GM18520 (cell line): Measurements from ENCODE around the gene DCX.

Experiments
- ATAC-seq: cut with Tn5 transposase; IDR thresholded peaks from one replicate; pipeline ENCODE4 v1.9.1; 2021; ENCODE audit not compliant: unreplicated experiment

Gene DCX

DNA sequence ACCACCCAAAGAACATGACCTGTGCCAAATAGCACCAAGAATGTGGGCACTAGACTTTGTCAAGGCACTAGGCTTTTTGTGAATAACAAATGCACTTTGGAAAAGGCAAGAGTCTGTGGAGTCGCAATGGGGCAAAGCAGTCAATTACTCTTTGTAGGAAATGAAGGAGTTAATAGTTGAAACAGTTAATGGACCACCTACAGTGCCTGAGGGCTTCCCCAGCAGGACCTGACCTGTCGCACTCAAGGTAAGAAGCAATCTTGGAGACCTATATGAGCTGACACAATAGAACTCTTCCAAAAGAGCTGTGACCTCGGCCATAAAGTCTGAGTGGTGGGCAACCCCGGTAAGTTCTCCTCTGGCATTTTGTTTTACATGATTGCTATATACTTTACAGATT lies 92.5 kb downstream of the DCX start:
- ATAC-seq: no peak

DNA sequence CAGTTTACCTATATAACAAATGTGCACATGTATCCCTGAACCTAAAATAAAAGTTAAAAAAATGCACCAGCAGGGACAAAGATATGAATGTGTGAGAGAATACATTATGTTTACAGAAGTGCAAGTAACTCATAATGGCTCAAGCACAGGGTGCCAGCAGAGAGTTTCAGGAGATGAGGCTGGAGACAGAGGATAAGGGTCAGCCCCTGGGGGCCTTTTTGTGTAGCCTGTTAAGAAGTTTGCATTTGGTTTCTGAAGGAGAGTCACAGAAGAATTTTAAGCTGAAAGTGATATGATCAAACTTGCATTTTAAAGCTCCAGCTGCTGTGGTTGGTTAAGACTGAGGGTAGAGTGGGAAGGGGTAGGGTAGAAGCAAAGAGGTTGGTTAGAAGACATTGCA lies 93.1 kb downstream of the DCX start:
- no peak for ATAC-seq

DNA sequence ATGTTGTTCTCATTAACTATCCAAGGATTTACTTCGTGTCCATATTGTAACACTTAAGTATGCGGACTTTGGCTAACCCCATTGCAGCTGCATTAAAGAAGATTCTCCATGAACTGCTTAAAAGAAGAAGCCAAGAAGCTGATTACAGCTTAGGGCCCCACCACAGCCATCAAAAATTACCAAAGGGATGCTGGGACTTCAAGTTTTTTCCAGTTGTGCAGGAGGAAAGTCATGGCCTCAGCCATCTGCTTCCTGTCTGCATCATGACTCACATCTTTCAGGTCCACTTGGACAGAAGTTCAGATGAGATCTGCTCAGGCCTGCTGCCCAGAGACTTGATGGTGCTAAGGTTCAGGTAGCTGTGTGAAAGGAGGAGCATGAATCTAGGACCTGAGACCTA lies 102.9 kb downstream of the DCX start:
- ATAC-seq: no peak

DNA sequence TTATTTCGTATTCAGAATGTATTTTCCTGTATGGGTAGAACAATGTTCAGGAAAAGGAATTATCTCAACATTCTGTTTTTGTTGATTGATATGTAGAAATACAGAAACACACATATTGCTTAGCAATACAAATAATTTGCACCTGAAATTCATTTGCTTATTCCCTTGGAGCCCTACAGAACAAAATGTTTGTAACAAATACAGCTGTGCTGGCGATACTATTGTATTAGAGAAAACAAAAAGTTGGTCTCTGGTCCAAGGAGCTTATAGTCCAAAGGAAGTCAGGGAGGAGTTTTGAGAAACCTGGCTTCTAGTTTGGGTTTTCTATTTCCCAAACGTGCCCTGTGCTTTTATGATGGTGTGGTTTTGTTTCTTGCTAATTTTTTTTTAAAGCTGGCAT lies 104.0 kb downstream of the DCX start:
- ATAC-seq: no peak

DNA sequence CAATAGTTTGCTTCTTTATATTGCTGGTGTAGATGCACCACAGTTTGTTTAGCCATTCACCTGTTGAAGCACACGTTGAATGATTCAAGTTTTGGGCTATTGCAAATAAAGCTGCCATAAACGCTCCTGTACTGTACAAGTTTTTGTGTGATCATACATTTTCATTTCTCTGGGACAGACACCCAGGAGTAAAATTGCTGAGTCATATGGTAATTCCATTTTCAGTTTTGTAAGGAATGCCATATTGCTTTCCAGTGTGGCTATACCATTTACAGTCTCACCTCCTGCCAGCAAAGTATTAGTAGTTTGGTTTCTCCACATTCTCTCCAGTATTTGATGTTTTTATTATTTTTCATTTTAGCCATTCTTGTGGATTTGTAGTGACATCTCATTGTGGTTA lies 109.7 kb downstream of the DCX start:
- no peak for ATAC-seq

DNA sequence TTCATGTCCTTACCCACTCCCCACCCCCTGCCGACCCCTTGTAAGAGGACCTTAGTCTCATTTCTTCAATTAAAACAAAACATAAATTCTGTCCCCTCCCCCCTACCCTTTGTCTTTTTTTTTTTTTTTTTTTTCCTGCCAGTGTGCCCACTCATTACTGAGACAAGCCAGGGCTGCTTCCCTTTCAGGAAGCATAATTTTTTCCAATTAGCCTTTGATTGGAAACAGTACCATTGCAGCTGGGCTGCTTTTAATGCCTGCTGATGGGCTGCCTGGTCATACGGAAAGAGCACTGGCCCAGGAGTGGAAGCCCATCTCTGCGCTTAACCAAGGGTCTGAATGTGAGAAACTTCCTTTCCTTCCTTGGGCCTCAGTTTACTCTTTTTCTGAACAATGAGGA lies 123.2 kb downstream of the DCX start:
- ATAC-seq: no peak

DNA sequence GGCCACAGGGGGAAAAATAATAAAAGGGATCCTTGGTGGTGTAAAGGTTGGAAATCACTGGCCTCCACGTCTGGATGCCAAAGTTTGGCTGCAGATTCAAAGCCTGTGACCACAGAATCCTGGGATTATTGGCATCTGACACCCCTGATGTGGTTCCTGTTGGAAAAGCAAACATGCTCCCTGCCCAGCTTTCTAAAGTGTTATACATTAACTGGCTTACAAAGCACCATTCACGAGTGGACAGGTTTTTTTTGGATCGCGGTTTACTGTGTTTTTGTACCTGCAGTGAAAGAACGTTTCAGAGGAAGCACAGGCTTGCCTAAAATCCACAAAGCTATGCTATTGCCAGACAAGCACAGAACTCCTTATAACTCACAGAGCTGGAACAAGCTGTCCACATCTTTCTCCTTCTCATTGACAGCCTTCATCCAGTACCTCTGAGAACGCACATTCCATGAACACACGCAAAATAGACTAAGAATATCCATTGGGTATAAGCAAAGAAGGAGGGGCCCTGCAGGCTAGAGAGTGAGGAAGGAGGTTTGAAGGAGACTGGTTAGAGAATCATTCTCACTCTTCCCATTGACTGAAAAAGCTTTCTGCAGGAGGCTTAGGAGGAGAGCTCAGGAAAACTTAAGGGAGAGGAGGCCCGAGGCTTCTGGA lies 127.2 kb downstream of the DCX start:
- ATAC-seq: no peak

DNA sequence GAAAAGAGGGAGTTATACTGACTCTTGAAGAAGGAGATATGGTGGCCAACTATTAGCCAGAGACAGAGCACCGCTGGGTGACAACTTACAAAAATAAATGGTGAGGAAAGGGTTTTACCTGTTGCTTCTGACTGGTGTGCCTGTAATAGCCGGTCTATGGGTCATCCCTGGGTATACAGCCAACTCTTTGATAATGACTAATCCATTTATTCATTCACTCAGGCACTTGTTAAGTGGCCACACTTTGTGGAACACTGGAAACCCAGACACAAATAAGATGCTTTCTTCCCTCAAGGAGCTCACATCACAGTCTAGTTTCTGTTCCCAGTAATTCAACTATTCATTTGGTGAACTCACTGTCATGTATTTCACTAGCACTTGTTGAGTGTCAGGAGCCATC lies 128.5 kb downstream of the DCX start:
- no peak for ATAC-seq

DNA sequence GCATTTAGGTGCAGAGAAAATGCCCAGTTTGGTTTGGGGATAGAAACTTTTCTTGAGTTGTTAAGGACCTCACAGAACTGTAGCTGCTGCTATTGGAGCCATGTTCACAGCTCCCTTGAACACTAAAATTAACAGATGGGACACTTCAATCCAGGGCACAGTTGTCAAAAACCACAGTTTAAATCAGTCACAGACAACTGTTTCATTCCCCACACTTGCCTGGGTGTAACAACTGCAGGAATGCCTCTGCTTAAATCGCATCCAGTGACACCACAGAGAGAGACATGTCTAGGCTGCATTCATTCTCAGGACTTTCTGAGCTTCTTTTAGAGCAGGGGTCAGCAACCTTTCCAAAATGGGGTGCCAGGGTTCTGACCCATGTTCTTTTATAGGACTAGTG lies 129.0 kb downstream of the DCX start:
- no peak for ATAC-seq

DNA sequence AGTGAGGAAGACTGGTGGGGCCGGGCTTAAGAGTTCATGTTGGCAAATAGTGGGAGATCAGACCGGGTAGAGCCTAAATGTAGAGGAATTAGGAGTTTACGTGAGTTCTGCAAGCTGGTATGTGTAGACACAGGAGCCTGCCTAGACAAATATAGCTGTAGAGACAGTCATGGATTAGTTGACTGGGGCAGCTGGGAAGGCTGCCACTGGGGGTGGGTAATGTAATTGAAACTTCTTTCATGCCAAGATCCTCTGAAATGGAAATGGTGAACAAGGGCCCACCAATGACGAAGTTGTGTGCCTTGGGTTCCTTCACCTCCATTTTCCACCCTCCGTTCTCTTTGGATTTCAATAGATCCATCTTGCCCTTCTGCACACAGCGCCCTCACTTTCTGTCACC lies 129.9 kb downstream of the DCX start:
- ATAC-seq: no peak

DNA sequence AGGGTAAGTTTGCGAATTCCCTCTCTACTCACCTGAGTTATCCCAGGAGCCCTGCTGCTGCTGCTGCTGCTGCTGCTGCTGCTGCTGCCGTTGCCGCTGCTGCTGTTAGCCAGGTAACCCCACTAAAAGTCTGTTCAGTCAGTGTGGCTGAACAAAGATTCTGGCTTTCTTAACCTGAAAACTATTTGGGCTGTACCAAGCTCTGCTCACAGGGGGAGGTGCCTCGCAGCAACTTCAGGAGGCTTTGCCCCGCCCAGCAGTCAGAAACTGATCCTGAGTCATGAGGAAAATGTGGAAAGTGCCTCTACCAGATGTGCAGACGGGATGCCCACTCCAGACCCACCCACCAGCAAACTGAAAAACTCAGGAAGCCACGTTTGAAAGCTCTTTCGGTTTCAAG lies 141.7 kb downstream of the DCX start, which contains the start of gene CAPN6:
Gene CAPN6, minus strand, starts transcription at position 145 of the 400 bp plus-strand sequence. CDS start 6,547 bp downstream, outside the sequence.
- no peak for ATAC-seq

DNA sequence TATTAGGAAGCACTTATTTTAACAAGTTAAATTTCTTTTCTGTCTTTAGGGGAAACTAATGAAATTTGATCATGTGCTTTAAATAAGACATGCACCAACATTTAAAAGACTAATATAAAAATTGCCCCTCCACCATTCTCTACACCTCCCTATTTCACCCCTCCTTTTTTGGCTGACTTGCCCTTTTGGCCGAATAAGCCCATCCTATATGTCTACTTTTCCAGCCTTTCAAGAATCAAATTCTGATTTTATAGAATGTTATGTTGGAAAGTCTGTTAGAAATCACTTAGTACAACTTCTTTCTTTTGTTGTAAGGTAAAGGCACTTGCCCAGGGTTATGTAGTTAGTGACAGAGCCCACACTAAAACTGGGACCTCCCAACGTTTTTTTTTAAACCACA lies 143.5 kb downstream of the DCX start:
- no peak for ATAC-seq

DNA sequence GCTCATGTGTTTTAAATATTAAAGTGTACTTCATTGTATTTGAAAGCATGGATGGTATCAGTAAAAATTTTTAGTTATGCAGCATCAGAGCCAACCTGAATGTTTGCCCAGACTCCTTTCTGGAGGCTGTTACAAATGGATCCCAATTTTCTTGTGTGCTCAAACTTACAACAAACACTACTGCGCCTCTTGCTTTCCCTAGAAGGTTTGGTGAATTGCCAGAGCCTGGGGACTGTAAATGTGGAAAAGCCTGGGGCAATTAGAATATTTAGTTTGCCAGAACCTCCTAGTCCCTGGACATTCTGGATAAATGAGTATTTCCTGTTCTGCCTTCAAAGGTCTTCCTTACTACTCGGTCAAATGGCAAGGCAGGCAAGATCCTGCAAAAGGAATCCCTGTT lies 146.5 kb downstream of the DCX start:
- no peak for ATAC-seq

DNA sequence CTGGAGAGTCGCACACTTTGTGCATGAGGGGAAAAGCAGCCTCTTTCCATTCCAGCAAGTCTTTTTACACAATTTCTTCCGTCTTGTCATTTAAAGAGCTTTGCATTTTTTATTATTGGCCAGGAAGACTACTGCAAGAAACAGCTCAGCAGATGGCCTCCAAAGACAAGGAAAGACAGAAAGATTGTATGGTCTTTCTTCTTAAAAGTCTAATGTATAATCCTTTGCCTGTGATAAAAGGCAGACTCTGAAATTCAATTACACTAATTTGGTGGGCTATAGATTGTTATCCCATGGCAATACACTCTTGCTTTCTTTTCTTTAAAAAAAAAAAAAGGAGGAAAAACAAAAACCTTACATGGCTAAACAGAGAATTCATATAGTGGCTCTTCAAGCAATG lies 147.6 kb downstream of the DCX start:
- ATAC-seq: no peak

DNA sequence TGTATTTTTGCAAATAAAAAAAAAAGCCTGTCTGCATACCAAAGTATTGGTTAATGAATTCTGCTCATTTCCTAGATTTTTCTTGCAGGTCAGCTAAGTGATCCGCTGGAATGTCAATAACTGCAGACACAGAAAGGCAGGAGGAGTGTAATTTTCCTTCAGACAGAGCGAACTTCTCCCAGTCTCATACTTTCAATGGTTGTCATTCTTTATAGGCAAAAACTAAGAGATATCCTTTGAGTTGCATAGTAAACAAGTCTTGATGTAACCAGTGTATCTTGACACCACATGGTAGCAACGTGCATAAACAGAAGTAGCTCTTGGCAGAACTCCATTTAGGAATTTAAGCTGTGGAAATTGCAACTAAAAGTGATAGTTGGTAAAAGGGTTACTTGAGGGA lies 149.9 kb downstream of the DCX start:
- ATAC-seq: no peak

DNA sequence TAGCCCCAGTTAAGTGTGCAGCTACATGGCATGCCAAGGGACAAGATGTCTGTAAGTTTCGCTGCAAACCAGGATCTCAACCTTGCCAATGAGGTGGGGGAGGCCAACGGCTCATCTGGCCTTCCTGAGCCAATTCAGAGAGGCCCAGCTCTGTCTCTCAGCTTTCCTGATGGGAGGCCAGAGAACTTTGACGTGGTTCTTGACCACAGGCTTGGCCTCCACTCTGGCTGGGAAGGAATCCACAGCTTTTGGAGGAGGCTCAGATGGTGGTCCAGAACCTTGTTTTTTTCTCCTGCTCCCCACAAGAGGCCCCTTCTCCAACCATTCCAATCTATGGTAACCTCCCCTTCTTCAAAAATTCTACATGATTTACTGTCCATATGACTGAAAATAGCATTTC lies 151.5 kb downstream of the DCX start:
- ATAC-seq: no peak

DNA sequence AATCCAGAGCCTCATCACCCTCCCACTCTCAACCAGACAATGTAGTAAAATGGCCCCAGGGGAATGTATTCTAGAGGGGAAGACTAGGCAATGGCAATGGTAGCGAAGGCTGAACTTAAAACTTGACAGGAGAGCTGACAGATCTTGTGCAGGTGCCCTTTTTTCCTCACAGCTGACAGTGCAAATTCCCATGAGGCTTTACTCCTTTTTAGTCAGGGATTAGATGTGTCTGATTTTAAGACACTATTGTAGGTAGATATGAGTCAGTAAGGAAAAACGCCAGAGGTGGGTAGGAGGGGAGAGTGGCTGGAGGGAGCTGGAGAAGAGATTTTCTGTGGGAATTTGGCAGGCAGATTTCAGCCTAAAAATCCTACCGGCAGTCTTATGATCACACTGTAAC lies 152.4 kb downstream of the DCX start:
- ATAC-seq: no peak

DNA sequence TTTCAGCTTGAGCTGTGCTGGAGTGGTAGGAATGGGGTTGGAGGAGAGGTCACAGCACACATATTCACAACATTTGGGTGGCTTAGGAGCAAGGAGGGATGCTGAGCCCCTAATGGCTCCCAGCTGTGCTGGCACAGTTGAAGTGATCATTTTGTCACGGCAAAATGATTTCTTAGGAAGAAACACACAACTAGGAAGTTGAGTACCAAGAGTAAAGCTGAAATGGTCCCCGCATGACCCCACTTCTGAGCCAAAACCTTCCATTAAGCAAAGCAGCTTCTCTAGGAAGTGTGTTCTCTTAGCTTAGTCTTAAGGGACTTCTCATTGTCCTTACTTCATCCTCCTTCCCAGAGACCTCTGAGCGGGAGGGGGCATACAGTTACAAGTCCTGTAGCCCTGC lies 154.3 kb downstream of the DCX start:
- ATAC-seq: no peak

DNA sequence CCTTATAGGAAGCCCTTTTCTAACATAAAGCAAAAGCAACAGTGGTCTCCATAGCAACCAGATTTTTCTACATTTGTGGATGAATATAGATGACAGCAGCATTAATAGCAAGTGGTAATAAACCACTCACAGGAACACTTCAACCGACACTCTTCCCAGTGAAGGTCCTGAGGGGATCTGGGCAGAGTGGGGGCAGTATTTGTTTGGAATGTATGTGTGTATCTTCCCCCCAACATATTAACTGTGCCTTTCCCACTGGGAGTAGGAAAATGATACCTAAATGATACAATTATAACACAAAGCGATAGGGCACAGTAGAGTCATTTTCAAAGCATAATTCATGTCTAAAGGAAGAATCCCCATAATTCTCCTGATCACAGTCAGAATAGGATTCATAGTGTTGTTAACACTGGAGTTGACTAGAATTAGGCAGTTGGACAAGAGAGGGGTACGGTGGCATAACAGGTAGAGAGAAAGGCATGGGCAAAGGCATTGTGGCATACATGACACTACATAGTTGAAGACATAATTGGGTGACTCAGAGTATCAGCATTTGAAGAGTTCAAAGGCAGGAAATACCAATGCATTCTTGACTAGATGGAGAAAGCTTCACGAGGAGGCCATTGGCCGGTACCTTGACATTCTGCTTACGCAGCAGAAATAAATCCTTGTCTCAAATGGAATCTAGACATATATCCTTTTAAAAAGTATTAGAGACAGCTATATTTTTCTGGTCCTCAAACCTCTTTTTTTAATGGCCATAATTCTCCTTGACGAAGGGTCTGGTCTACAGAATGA lies 156.9 kb downstream of the DCX start:
- no peak for ATAC-seq

DNA sequence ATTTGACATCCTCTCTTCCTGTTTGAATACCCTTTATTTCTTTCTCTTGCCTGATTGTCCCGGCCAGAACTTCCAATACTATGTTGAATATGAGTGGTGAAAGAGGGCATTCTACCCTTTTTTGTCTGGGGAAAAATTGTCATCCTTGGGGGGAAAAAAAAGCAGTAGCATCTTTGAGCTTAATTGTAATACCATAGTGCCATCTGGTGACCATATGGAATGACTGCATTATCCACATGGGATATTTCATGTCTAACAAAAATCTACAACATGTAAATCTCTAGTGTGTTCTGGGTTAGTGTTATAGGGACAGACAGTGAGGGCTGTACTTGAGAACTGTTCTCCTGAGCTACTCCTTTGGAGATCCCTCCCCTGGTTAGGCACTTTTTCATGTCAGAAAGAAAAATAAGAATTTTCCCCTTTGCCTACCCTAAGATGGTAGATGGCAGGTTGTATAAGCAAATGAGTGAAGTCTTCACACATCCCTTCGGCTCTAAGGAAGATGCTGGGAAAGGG lies 167.7 kb downstream of the DCX start:
- no peak for ATAC-seq
